Measurements from ENCODE around the gene SF3B1.

DNA sequence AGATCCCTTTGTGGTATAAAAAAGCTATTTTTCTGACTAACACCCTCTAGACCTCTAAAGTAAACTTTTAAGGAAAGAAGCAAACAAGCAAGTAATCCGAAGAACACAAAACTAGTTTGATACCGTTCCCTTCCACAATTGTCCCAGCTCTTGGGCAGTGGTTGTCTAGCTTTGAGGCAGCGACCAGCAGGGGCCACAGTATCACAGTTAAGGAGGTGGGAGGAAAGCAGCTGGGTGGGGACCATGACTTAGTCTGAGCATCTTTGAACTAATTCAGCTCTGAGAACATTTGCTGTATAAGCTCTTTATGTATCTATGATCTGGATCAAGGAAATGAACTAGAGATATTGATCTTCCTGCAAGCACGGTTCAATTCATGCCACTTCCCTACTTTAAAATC lies 51.0 kb downstream of the SF3B1 start:
- TF ChIP-seq, protein P1, sequence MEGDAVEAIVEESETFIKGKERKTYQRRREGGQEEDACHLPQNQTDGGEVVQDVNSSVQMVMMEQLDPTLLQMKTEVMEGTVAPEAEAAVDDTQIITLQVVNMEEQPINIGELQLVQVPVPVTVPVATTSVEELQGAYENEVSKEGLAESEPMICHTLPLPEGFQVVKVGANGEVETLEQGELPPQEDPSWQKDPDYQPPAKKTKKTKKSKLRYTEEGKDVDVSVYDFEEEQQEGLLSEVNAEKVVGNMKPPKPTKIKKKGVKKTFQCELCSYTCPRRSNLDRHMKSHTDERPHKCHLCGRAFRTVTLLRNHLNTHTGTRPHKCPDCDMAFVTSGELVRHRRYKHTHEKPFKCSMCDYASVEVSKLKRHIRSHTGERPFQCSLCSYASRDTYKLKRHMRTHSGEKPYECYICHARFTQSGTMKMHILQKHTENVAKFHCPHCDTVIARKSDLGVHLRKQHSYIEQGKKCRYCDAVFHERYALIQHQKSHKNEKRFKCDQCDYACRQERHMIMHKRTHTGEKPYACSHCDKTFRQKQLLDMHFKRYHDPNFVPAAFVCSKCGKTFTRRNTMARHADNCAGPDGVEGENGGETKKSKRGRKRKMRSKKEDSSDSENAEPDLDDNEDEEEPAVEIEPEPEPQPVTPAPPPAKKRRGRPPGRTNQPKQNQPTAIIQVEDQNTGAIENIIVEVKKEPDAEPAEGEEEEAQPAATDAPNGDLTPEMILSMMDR (IDR thresholded peaks at IDR 0.05) = no peak
- TF ChIP-seq EZH2 (IDR thresholded peaks at IDR 0.05) = no peak
- no peak for TF ChIP-seq EZH2phosphoT487 (IDR thresholded peaks at IDR 0.05)

All from neural progenitor cell (in vitro differentiated cells).